Osteoblast (primary cell): ENCODE measurements around the gene FARP1. TPM values are rescaled to one million over a fixed set of nuclear protein-coding genes. Genes with fewer than 3 reads are reported as not detected.

Experiments
- DNase-seq: peaks from one replicate; pipeline ENCODE4 v3.0.0; 2011; ENCODE audit warnings: low spot score, mixed read lengths; ENCODE audit not compliant: insufficient read length; ENCODE audit errors: missing footprints
- H2AFZ ChIP-seq: 2 replicates; pipeline ENCODE4 v1.6.0; 2011; ENCODE audit warnings: mild to moderate bottlenecking, low read length
- H3K27ac ChIP-seq: 2 replicates; pipeline ENCODE4 v1.5.1; 2011; ENCODE audit warnings: mild to moderate bottlenecking, low read depth, low read length, moderate library complexity
- H3K27me3 ChIP-seq: 2 replicates; pipeline ENCODE4 v1.6.0; 2012; ENCODE audit warnings: mild to moderate bottlenecking, control low read depth, inconsistent platforms, low read length, moderate library complexity; ENCODE audit not compliant: insufficient read depth
- H3K36me3 ChIP-seq: 2 replicates; pipeline ENCODE4 v1.5.1; 2011; ENCODE audit warnings: mild to moderate bottlenecking, low read length, control low read depth, moderate library complexity; ENCODE audit not compliant: insufficient read depth
- H3K4me1 ChIP-seq: 2 replicates; pipeline ENCODE4 v1.5.1; 2011; ENCODE audit warnings: mild to moderate bottlenecking, low read length, control low read depth, moderate library complexity; ENCODE audit not compliant: insufficient read depth
- H3K4me2 ChIP-seq: 2 replicates; pipeline ENCODE4 v1.6.0; 2011; ENCODE audit warnings: mild to moderate bottlenecking, low read length; ENCODE audit not compliant: insufficient read depth
- H3K4me3 ChIP-seq: fragments of 200-600 bp; sonication (generic); 3 replicates; pipeline ENCODE4 v1.5.1; 2012; ENCODE audit warnings: mild to moderate bottlenecking, low read length, inconsistent platforms; ENCODE audit not compliant: insufficient read depth
- H3K79me2 ChIP-seq: 2 replicates; pipeline ENCODE4 v1.6.0; 2012; ENCODE audit warnings: mild to moderate bottlenecking, low read length, control low read depth, inconsistent platforms; ENCODE audit not compliant: insufficient read depth
- H3K9me3 ChIP-seq: 2 replicates; pipeline ENCODE4 v1.5.1; 2011; ENCODE audit warnings: low read depth, low read length, control low read depth
- H4K20me1 ChIP-seq: 2 replicates; pipeline ENCODE4 v1.6.0; 2012; ENCODE audit warnings: mild to moderate bottlenecking, low read length, control low read depth; ENCODE audit not compliant: insufficient read depth
- total RNA-seq: library from RNA; depleted of rRNA; stranded (reverse); fragments of >200 nt; gene quantifications from 2 replicates; pipeline ENCODE4 v1.2.3, GENCODE V29; 2012
- TF ChIP-seq, protein P1 (sequence below): IDR thresholded peaks from 2 replicates; pipeline ENCODE4 v1.5.1; 2011; ENCODE audit warnings: mild to moderate bottlenecking, low read depth, low read length, moderate library complexity; ENCODE audit errors: extremely low read depth

The FARP1 gene
- total RNA-seq, 1 donor, result 36.2 TPM

DNA sequence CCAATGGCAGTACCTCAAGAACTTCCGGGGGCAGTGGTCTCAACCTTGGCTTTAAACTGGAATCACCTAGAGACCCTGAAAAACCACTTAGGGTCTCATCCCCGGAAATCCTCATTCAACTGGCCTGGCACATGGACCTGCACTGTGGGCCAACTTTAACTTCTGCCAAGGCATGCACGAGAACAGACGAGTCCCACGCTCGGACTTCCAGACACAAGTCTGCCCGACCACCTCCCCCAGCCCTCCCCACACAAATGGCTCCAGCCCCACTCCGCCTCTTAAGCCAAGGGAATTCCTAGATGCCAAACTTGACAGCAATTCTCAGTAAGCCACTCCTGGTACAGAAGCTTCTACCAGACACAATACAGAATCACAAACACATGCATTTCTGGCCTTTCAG is 320.1 kb downstream of the FARP1 start:
- H3K79me2 ChIP-seq, result peaks cover 76% of the 10 kb centered on the region
- H3K4me2 ChIP-seq, result no peak overlapping the region

DNA sequence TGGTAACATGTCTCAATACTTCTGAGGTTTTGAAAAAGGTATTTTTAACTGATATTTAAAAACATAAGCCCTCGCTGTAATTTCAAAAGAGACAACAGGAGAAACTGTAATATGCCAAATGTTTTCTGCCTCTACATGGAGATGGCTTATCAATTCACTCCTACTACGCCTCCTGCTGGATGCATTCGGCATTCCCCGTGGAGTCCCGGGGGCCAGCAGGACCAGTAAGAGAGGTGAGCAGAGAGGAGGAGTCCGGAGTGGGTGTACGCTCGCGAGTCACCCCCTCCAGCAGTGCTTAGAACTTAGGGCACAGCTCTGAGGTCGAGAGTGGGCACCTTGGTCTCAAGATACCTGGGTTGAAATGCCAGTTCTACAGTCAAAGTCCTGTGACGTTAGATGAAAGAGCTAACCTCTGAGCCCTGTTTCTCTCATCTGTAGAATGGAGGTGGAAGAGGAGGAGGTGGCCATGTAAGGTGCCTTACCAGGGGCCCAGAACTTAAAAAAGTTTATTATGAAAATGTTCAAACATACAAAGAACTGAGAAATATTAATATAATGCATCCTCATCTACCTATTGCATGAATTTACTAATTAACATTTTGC is 323.8 kb downstream of the FARP1 start:
- H3K27me3 ChIP-seq, result no peaks in the 10 kb centered on the region
- DNase-seq, result peak; percentile 96
- H3K79me2 ChIP-seq, result peaks cover 78% of the 10 kb centered on the region
- H3K4me1 ChIP-seq, result peaks cover 4% of the 10 kb centered on the region
- H3K9me3 ChIP-seq, result no peaks in the 10 kb centered on the region
- H3K4me2 ChIP-seq, result no peak overlapping the region
- H4K20me1 ChIP-seq, result peaks cover 3% of the 10 kb centered on the region
- TF ChIP-seq, protein P1, sequence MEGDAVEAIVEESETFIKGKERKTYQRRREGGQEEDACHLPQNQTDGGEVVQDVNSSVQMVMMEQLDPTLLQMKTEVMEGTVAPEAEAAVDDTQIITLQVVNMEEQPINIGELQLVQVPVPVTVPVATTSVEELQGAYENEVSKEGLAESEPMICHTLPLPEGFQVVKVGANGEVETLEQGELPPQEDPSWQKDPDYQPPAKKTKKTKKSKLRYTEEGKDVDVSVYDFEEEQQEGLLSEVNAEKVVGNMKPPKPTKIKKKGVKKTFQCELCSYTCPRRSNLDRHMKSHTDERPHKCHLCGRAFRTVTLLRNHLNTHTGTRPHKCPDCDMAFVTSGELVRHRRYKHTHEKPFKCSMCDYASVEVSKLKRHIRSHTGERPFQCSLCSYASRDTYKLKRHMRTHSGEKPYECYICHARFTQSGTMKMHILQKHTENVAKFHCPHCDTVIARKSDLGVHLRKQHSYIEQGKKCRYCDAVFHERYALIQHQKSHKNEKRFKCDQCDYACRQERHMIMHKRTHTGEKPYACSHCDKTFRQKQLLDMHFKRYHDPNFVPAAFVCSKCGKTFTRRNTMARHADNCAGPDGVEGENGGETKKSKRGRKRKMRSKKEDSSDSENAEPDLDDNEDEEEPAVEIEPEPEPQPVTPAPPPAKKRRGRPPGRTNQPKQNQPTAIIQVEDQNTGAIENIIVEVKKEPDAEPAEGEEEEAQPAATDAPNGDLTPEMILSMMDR, result peak; percentile 92
- no peak overlapping the region for H2AFZ ChIP-seq
- H3K27ac ChIP-seq, result peak overlapping the region; percentile 36
- peaks cover 49% of the 10 kb centered on the region for H3K36me3 ChIP-seq
- no peak overlapping the region for H3K4me3 ChIP-seq

More for the DNA sequence above, 320.1 kb downstream of the FARP1 start:
- no peak overlapping the region for H3K4me3 ChIP-seq
- TF ChIP-seq, protein P1, result no peak
- H3K27me3 ChIP-seq, result no peaks in the 10 kb centered on the region
- H4K20me1 ChIP-seq, result peaks cover 3% of the 10 kb centered on the region
- H3K4me1 ChIP-seq, result no peaks in the 10 kb centered on the region
- H3K9me3 ChIP-seq, result no peaks in the 10 kb centered on the region
- peak overlapping the region; percentile 42 for H3K27ac ChIP-seq
- no peak for DNase-seq
- H2AFZ ChIP-seq, result no peak overlapping the region
- peaks cover 63% of the 10 kb centered on the region for H3K36me3 ChIP-seq

GRCh38 chr13:98467263-98467985 is 324.5 kb downstream of the FARP1 start:
- Histone ChIP-seq H2AFZ (no peak overlapping the region), H3K79me2 (peaks cover 78% of the 10 kb centered on the region), H3K27me3 (no peaks in the 10 kb centered on the region), H3K4me1 (peaks cover 4% of the 10 kb centered on the region), H3K4me2 (no peak overlapping the region), H4K20me1 (peaks cover 3% of the 10 kb centered on the region), H3K36me3 (peaks cover 55% of the 10 kb centered on the region), H3K4me3 (no peak overlapping the region), H3K9me3 (no peaks in the 10 kb centered on the region), H3K27ac (peak overlapping the region; percentile 36)
- DNase-seq, result no peak
- TF ChIP-seq, protein P1, result no peak

DNA sequence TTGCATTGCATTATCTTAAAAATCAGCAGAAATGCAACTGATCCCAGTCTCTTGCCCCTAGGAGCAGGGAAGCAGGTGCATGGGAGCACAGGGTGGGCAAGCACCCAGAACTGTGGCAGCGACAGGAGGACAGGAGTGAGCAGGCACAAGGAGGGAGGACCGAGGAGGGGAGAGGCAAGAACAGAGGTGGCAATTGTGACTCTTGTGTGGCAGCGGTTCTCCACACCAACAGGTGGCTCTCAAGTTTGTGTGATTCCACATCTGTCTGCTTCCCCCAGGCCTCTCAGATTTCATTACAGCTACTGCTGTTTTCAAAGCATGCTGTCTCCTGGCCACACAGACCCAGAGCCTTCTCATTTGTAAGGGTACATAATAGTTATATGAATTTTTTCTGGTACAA is 325.5 kb downstream of the FARP1 start:
- H3K4me3 ChIP-seq, result no peak overlapping the region

More for the DNA sequence above, 325.5 kb downstream of the FARP1 start:
- peaks cover 72% of the 10 kb centered on the region for H3K79me2 ChIP-seq
- no peaks in the 10 kb centered on the region for H3K9me3 ChIP-seq
- peak; percentile 65 for DNase-seq
- H3K4me1 ChIP-seq, result peaks cover 4% of the 10 kb centered on the region
- H3K27ac ChIP-seq, result no peak overlapping the region
- TF ChIP-seq, protein P1, result no peak
- H4K20me1 ChIP-seq, result peaks cover 3% of the 10 kb centered on the region
- H3K4me2 ChIP-seq, result no peak overlapping the region
- H2AFZ ChIP-seq, result no peak overlapping the region
- peaks cover 51% of the 10 kb centered on the region for H3K36me3 ChIP-seq
- no peaks in the 10 kb centered on the region for H3K27me3 ChIP-seq
